CD4-positive, alpha-beta T cell treated with Interleukin-4 for 1 hour (primary cell): ENCODE results near the gene DLGAP3.
A peak's percentile ranks its signal among the peaks of the same experiment; 100 is the strongest.

ENCODE experiments used
- DNase-seq, 2 donors: peaks; one replicate each; pipeline ENCODE4 v3.0.0-alpha.2; 2020 to 2022

Gene DLGAP3

GRCh38 chr1:34864759-34865158 lies 64.7 kb downstream of the DLGAP3 start:
- DNase-seq, result no peak

GRCh38 chr1:34863501-34863900 lies 65.9 kb downstream of the DLGAP3 start:
- peak in 1 of 2 donors; percentile 34 for DNase-seq

- peak; percentile 93 for DNase-seq
Measured at GRCh38 chr1:34859446-34860200, 69.8 kb downstream of the DLGAP3 start, which contains the start of gene SMIM12. Gene SMIM12 (minus strand): TSS chr1:34859749. CDS start chr1:34855977, 3,772 bp downstream.

GRCh38 chr1:34858901-34859445 lies 70.5 kb downstream of the DLGAP3 start:
- peak; percentile 14 to 42 for DNase-seq

- no peak for DNase-seq
Measured at GRCh38 chr1:34856697-34857096, 72.8 kb downstream of the DLGAP3 start.

GRCh38 chr1:34852677-34853217 lies 76.7 kb downstream of the DLGAP3 start:
- DNase-seq, result peak; percentile 92 to 94

- no peak for DNase-seq
Measured at GRCh38 chr1:34851431-34852105, 77.9 kb downstream of the DLGAP3 start.

- no peak for DNase-seq
Measured at GRCh38 chr1:34850382-34850781, 79.1 kb downstream of the DLGAP3 start.

- DNase-seq, result no peak
Measured at GRCh38 chr1:34847094-34847493, 82.4 kb downstream of the DLGAP3 start.

- no peak for DNase-seq
Measured at GRCh38 chr1:34846265-34846664, 83.2 kb downstream of the DLGAP3 start.

- no peak for DNase-seq
Measured at GRCh38 chr1:34845131-34845901, 84.1 kb downstream of the DLGAP3 start.

- DNase-seq, result no peak
Measured at GRCh38 chr1:34844252-34844634, 85.2 kb downstream of the DLGAP3 start.

GRCh38 chr1:34843392-34844251 lies 85.8 kb downstream of the DLGAP3 start:
- no peak for DNase-seq

- no peak for DNase-seq
Measured at GRCh38 chr1:34842952-34843371, 86.5 kb downstream of the DLGAP3 start.

GRCh38 chr1:34842073-34842472 lies 87.4 kb downstream of the DLGAP3 start:
- no peak for DNase-seq

- no peak for DNase-seq
Measured at GRCh38 chr1:34840426-34840825, 89.0 kb downstream of the DLGAP3 start.

GRCh38 chr1:34839526-34840305 lies 89.7 kb downstream of the DLGAP3 start:
- DNase-seq, result no peak

- DNase-seq, result no peak
Measured at GRCh38 chr1:34833711-34834110, 95.7 kb downstream of the DLGAP3 start.

GRCh38 chr1:34831721-34832246 lies 97.7 kb downstream of the DLGAP3 start:
- no peak for DNase-seq

GRCh38 chr1:34829250-34829649 lies 100.2 kb downstream of the DLGAP3 start:
- no peak for DNase-seq

GRCh38 chr1:34828611-34829010 lies 100.8 kb downstream of the DLGAP3 start:
- no peak for DNase-seq
